Measurements from ENCODE around the gene DTWD2. TPM values are rescaled to one million over a fixed set of nuclear protein-coding genes. Genes with fewer than 3 reads are reported as not detected.
"Not testable (repeated sequence)": the region's sequence is repeated elsewhere in the genome, so short reads cannot be mapped to it uniquely, and the experiment has no call there.

Gene DTWD2
- total RNA-seq, 1 donor from 2014 or later = 4.0 TPM

- no peak for TF ChIP-seq CTCF (IDR thresholded peaks at IDR 0.05)
- H3K36me3 Mint-ChIP-seq (ENCODE audit: low read depth) = peaks cover 9% of the 10 kb centered on the region
- intact Hi-C loops (cut with micrococcal nuclease) = no loop called here
- no peak overlapping the region for H3K4me3 Mint-ChIP-seq
- H3K4me1 Mint-ChIP-seq = no peaks in the 10 kb centered on the region
- POLR2A ChIA-PET = no interaction called here
- ATAC-seq (ENCODE audit: low read depth) = no peak
- no peaks in the 10 kb centered on the region for H3K9me3 Mint-ChIP-seq
- no peak for DNase-seq
- CTCF ChIA-PET = no interaction called here
- no peak overlapping the region for H3K27ac Mint-ChIP-seq
- no peaks in the 10 kb centered on the region for H3K27me3 Mint-ChIP-seq
These were observed 125.0 kb downstream of the DTWD2 start for GRCh38 chr5:118863345-118863744.

GRCh38 chr5:118862596-118862995, 125.8 kb downstream of the DTWD2 start:
- no peaks in the 10 kb centered on the region for H3K4me1 Mint-ChIP-seq
- no peaks in the 10 kb centered on the region for H3K27me3 Mint-ChIP-seq
- no peak overlapping the region for H3K4me3 Mint-ChIP-seq
- peaks cover 9% of the 10 kb centered on the region for H3K36me3 Mint-ChIP-seq (ENCODE audit: low read depth)
- CTCF ChIA-PET = no interaction called here
- no peaks in the 10 kb centered on the region for H3K9me3 Mint-ChIP-seq
- POLR2A ChIA-PET = no interaction called here
- DNase-seq (no peak), ATAC-seq (ENCODE audit: low read depth) (no peak)
- intact Hi-C loops (cut with micrococcal nuclease) = no loop called here
- TF ChIP-seq CTCF (IDR thresholded peaks at IDR 0.05) = no peak
- no peak overlapping the region for H3K27ac Mint-ChIP-seq

DNA sequence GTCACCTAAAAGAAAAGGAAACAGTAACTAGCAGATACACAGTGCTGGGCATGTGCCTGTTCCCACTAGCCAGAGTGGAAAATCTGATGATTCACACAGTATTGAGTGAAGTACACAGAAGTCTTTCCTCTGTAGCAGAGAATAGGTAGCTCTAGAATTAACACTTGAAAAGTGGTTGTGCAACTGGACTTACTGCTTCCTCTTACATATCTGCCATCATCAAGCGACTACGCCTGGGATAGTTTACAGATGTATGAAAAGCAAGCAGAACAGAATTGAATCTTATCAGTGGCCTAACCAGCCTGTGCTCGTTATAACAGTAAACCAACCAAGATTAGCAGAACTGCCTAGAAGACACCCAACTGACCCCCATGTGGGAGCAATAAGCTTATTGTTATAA, 130.6 kb downstream of the DTWD2 start:
- no peak for TF ChIP-seq CTCF (IDR thresholded peaks at IDR 0.05)
- Mint-ChIP-seq H3K36me3 (ENCODE audit: low read depth) (peaks cover 13% of the 10 kb centered on the region), H3K4me3 (no peak overlapping the region), H3K27me3 (no peaks in the 10 kb centered on the region), H3K4me1 (no peaks in the 10 kb centered on the region), H3K9me3 (peaks cover 6% of the 10 kb centered on the region), H3K27ac (no peak overlapping the region)
- intact Hi-C loops (cut with micrococcal nuclease) = no loop called here
- no peak for DNase-seq
- ATAC-seq (ENCODE audit: low read depth) = no peak
- ChIA-PET CTCF (no interaction called here), POLR2A (no interaction called here)

DNA sequence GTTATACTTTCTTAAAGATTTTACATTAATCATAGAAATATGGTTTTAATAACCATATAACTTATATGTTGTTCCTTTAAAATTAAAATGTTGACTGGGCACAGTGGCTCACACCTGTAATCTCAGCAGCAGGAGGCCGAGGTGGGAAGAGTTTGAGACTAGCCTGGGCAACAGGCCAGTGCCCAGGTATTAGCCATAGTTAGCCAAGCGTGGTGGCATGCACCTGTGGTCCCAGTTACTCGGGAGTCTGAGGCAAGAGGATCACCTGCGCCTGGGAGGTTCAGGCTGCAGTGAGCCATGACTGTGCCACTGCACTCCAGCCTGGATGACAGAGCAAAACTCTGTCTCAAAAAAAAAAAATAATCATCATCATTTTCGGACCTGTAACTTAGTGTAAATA, 133.5 kb downstream of the DTWD2 start:
- no peak overlapping the region for H3K4me3 Mint-ChIP-seq
- ChIA-PET CTCF (no interaction called here), POLR2A (no interaction called here)
- no peak for ATAC-seq (ENCODE audit: low read depth)
- no peak for DNase-seq
- no peak for TF ChIP-seq CTCF (IDR thresholded peaks at IDR 0.05)
- no peaks in the 10 kb centered on the region for H3K27me3 Mint-ChIP-seq
- no peaks in the 10 kb centered on the region for H3K4me1 Mint-ChIP-seq
- H3K9me3 Mint-ChIP-seq = peaks cover 14% of the 10 kb centered on the region
- peaks cover 15% of the 10 kb centered on the region for H3K36me3 Mint-ChIP-seq (ENCODE audit: low read depth)
- H3K27ac Mint-ChIP-seq = no peak overlapping the region
- intact Hi-C loops (cut with micrococcal nuclease) = no loop called here

DNA sequence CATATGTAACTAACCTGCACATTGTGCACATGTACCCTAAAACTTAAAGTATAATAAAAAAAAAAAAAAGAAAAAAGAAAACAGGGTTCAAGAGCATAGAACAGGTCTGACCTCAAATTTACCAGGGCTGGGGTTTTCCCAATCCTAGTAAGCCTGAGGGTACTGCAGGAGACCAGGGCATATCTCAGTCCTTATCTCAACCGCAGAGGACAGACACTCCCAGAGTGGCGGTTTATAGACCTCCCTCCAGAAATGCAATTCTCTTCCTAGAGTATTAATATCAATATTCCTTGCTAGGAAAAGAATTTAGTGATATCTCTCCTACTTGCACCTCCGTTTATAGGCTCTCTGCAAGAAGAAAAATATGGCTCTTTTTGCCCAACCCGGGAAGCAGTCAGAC, 136.6 kb downstream of the DTWD2 start:
- H3K4me1 Mint-ChIP-seq; intact Hi-C loops (cut with micrococcal nuclease); H3K27me3 Mint-ChIP-seq; H3K4me3 Mint-ChIP-seq; H3K27ac Mint-ChIP-seq; CTCF ChIA-PET; POLR2A ChIA-PET; ATAC-seq (ENCODE audit: low read depth); DNase-seq: not testable (repeated sequence)
- Mint-ChIP-seq H3K36me3 (ENCODE audit: low read depth) (peaks cover 24% of the 10 kb centered on the region), H3K9me3 (peaks cover 14% of the 10 kb centered on the region)

DNA sequence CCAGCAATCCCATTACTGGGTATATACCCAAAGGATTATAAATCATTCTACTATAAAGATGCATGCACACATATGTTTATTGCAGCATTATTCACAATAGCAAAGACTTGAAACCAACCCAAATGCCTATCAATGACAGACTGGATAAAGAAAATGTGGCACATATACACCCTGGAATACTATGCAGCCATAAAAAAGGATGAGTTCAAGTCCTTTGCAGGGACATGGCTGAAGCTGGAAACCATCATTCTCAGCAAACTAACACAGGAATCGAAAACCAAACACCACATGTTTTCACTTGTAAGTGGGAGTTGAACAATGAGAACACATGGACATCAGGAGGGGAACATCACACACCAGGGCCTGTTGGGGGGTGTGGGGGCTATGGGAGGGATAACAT, 138.8 kb downstream of the DTWD2 start:
- H3K36me3 Mint-ChIP-seq (ENCODE audit: low read depth) = peaks cover 34% of the 10 kb centered on the region
- DNase-seq; intact Hi-C loops (cut with micrococcal nuclease); CTCF ChIA-PET; H3K4me1 Mint-ChIP-seq; H3K27me3 Mint-ChIP-seq; ATAC-seq (ENCODE audit: low read depth); H3K27ac Mint-ChIP-seq; POLR2A ChIA-PET; H3K4me3 Mint-ChIP-seq: not testable (repeated sequence)
- peaks cover 14% of the 10 kb centered on the region for H3K9me3 Mint-ChIP-seq
